Endodermal cell (in vitro differentiated cells): ENCODE measurements around the gene NOX3. TPM values are rescaled to one million over a fixed set of nuclear protein-coding genes. Genes with fewer than 3 reads are reported as not detected.

Source experiments
- DNase-seq: peaks from one replicate; pipeline ENCODE4 v3.0.0-alpha.2; 2017
- H3K27ac ChIP-seq: 2 replicates; pipeline ENCODE4 v1.5.1; 2013; ENCODE audit warnings: mild to moderate bottlenecking, low read depth, low read length, moderate library complexity
- H3K27me3 ChIP-seq: 2 replicates; pipeline ENCODE4 v1.6.1; 2013; ENCODE audit warnings: mild to moderate bottlenecking, low read length, moderate library complexity; ENCODE audit not compliant: insufficient read depth, control insufficient read depth, poor library complexity, severe bottlenecking
- H3K36me3 ChIP-seq: 2 replicates; pipeline ENCODE4 v1.7.0; 2013; ENCODE audit warnings: mild to moderate bottlenecking, low read length, moderate library complexity; ENCODE audit not compliant: control insufficient read depth, insufficient read depth
- H3K4me1 ChIP-seq: one replicate; pipeline ENCODE4 v1.7.0; 2013; ENCODE audit warnings: low read length; ENCODE audit not compliant: control insufficient read depth, insufficient read depth
- H3K4me3 ChIP-seq: 2 replicates; pipeline ENCODE4 v1.5.1; 2013; ENCODE audit warnings: mild to moderate bottlenecking, low read length, moderate library complexity
- H3K9ac ChIP-seq: 2 replicates; pipeline ENCODE4 v1.6.1; 2013; ENCODE audit warnings: mild to moderate bottlenecking, low read length, moderate library complexity; ENCODE audit not compliant: poor library complexity, severe bottlenecking; ENCODE audit errors: extremely low read depth
- H3K9me3 ChIP-seq: 2 replicates; pipeline ENCODE4 v1.6.1; 2013; ENCODE audit warnings: mild to moderate bottlenecking, low read length, moderate library complexity; ENCODE audit not compliant: control insufficient read depth
- H3K27ac Mint-ChIP-seq: 2 replicates; pipeline ENCODE4 v1.8.0; 2020; ENCODE audit warnings: mixed read lengths
- H3K27me3 Mint-ChIP-seq: 2 replicates; pipeline ENCODE4 v1.8.0; 2021; ENCODE audit warnings: mild to moderate bottlenecking, mixed read lengths; ENCODE audit not compliant: insufficient read depth
- H3K36me3 Mint-ChIP-seq: 2 replicates; pipeline ENCODE4 v1.8.0; 2020; ENCODE audit warnings: low read depth, mixed read lengths
- H3K4me1 Mint-ChIP-seq: 2 replicates; pipeline ENCODE4 v1.8.0; 2020; ENCODE audit warnings: mixed read lengths
- H3K4me3 Mint-ChIP-seq: 2 replicates; pipeline ENCODE4 v1.8.0; 2020; ENCODE audit warnings: mild to moderate bottlenecking, moderate library complexity, mixed read lengths
- H3K9me3 Mint-ChIP-seq: 2 replicates; pipeline ENCODE4 v1.8.0; 2020; ENCODE audit warnings: mild to moderate bottlenecking, mixed read lengths
- CTCF ChIP-seq: fragments of 200-600 bp; sonication (generic); conservative IDR thresholded peaks from 2 replicates; pipeline ENCODE4 v1.5.0; 2021; ENCODE audit warnings: antibody characterized with exemption, mild to moderate bottlenecking
- WGBS, 2 experiments: methylation state at CpG; one replicate each; pipeline versions ENCODE4 v1.1.5 to v1.1.7; 2013; ENCODE audit warnings: missing lambda C conversion rate in 2 of 2, mixed read lengths in 1 of 2; ENCODE audit not compliant: insufficient coverage in 1 of 2, insufficient read length in 1 of 2; 5-methylcytosine and 5-hydroxymethylcytosine counted together
- total RNA-seq, 2 donors: library from RNA; stranded (reverse); fragmentation: NEBNext Ultra II Directional in 1 of 2; extraction: Animal tissue kit (Norgen Biotek cat#: 25700) in 1 of 2; gene quantifications; 2 replicates in 1 of 2; 3 replicates in 1 of 2; pipeline ENCODE4 v1.2.1, GENCODE V29; 2021

NOX3 gene
- total RNA-seq, 2 donors from 2014 or later = not detected

GRCh38 chr6:155395339-155395738, 60.3 kb downstream of the NOX3 start:
- Histone ChIP-seq H3K4me1 (no peaks in the 10 kb centered on the region), H3K4me3 (no peak overlapping the region), H3K36me3 (no peaks in the 10 kb centered on the region), H3K27me3 (no peaks in the 10 kb centered on the region), H3K9ac (no peak overlapping the region), H3K9me3 (no peaks in the 10 kb centered on the region), H3K27ac (no peak overlapping the region)
- H3K4me1 Mint-ChIP-seq = no peaks in the 10 kb centered on the region
- no peaks in the 10 kb centered on the region for H3K27me3 Mint-ChIP-seq
- H3K9me3 Mint-ChIP-seq = no peaks in the 10 kb centered on the region
- H3K4me3 Mint-ChIP-seq = no peak overlapping the region
- no peaks in the 10 kb centered on the region for H3K36me3 Mint-ChIP-seq
- no peak overlapping the region for H3K27ac Mint-ChIP-seq
- no peak for TF ChIP-seq CTCF
- DNase-seq = no peak
- WGBS, 2 experiments = 100% methylated on average over 1 of the region's 1 CpG; no CpG with 5 or more reads in 1 of the 2 experiments

GRCh38 chr6:155389130-155389529, 66.5 kb downstream of the NOX3 start:
- Histone ChIP-seq H3K9me3 (no peaks in the 10 kb centered on the region), H3K27me3 (no peaks in the 10 kb centered on the region), H3K4me1 (no peaks in the 10 kb centered on the region), H3K36me3 (no peaks in the 10 kb centered on the region), H3K4me3 (no peak overlapping the region), H3K9ac (no peak overlapping the region), H3K27ac (no peak overlapping the region)
- Mint-ChIP-seq H3K9me3 (no peaks in the 10 kb centered on the region), H3K27ac (no peak overlapping the region), H3K27me3 (no peaks in the 10 kb centered on the region), H3K36me3 (no peaks in the 10 kb centered on the region), H3K4me3 (no peak overlapping the region), H3K4me1 (no peaks in the 10 kb centered on the region)
- 90 to 92% methylated on average over 3 of the region's 3 CpGs for whole genome bisulfite sequencing, 2 experiments
- no peak for TF ChIP-seq CTCF
- no peak for DNase-seq

- no peaks in the 10 kb centered on the region for H3K9me3 ChIP-seq
- H3K4me1 Mint-ChIP-seq = no peaks in the 10 kb centered on the region
- no peak for TF ChIP-seq CTCF
- no peak overlapping the region for H3K27ac Mint-ChIP-seq
- no peak overlapping the region for H3K27ac ChIP-seq
- no peaks in the 10 kb centered on the region for H3K27me3 ChIP-seq
- no peak overlapping the region for H3K4me3 ChIP-seq
- H3K4me3 Mint-ChIP-seq = no peak overlapping the region
- no peaks in the 10 kb centered on the region for H3K36me3 Mint-ChIP-seq
- no peak overlapping the region for H3K9ac ChIP-seq
- DNase-seq = no peak
- no peaks in the 10 kb centered on the region for H3K27me3 Mint-ChIP-seq
- H3K36me3 ChIP-seq = no peaks in the 10 kb centered on the region
- H3K9me3 Mint-ChIP-seq = no peaks in the 10 kb centered on the region
- no peaks in the 10 kb centered on the region for H3K4me1 ChIP-seq
These were observed 67.0 kb downstream of the NOX3 start for GRCh38 chr6:155388591-155388990.
